Right cardiac atrium (tissue), 5 donors: ENCODE measurements around the gene GYS2. TPM values are rescaled to one million over a fixed set of nuclear protein-coding genes. Genes with fewer than 3 reads are reported as not detected.
A peak's percentile ranks its signal among the peaks of the same experiment; 100 is the strongest.

Experiments
- ATAC-seq, 2 donors: fragments of 200-7000 bp; cut with Tn5 transposase; one replicate each; pipeline versions ENCODE4 v1.8.0 to v1.9.1; 2020; ENCODE audit warnings: moderate library complexity in 2 of 2, mild to moderate bottlenecking in 1 of 2
- DNase-seq, 3 donors: peaks; one replicate each; pipeline ENCODE4 v3.0.0-alpha.2; 2020
- H3K27ac ChIP-seq: one replicate; pipeline ENCODE4 v1.5.1; 2013; ENCODE audit warnings: mild to moderate bottlenecking, low read length, control low read depth, moderate library complexity
- H3K27me3 ChIP-seq: one replicate; pipeline ENCODE4 v1.6.1; 2013; ENCODE audit not compliant: control insufficient read depth, insufficient read depth
- H3K4me1 ChIP-seq: one replicate; pipeline ENCODE4 v1.6.1; 2013; ENCODE audit warnings: low read length; ENCODE audit not compliant: control insufficient read depth, insufficient read depth
- H3K4me3 ChIP-seq: one replicate; pipeline ENCODE4 v1.5.1; 2013; ENCODE audit warnings: low read length, control low read depth
- H3K9me3 ChIP-seq: one replicate; pipeline ENCODE4 v1.6.1; 2013; ENCODE audit warnings: low read length; ENCODE audit not compliant: control insufficient read depth
- WGBS: extraction: QIAGEN DNeasy Blood & Tissue Kit; methylation state at CpG from one replicate; pipeline ENCODE4 v1.1.7; 2013; 5-methylcytosine and 5-hydroxymethylcytosine counted together
- intact Hi-C, 4 donors: fragments of 100-400 bp; cut with DNase I; formaldehyde crosslinking; loops; one replicate each; pipeline versions ENCODE4 v1.11.0 to v1.14.0; 2022 to 2023
- polyA plus RNA-seq: library from polyadenylated mRNA; stranded (reverse); fragments of 200-250 nt; gene quantifications from one replicate; pipeline ENCODE4 v1.2.3, GENCODE V29; 2013
- total RNA-seq, 4 donors: library from RNA; stranded (reverse); fragmentation: NEBNext Ultra II Directional; extraction: Animal tissue kit (Norgen Biotek cat#: 25700); gene quantifications; one replicate each; pipeline ENCODE4 v1.2.1, GENCODE V29; 2021
- donor health status: healthy with polysubstance abuse.
- donor health status: DM: no; HTN: yes; CAD: no.
- donor health status: DM: no; HTN: no; CAD: no.
- donor health status: DM: no; HTN: yes; CAD: no; lungs with severe emphysema.
- donor health status: DM: yes; HTN: yes; CAD: no.

The GYS2 gene
- total and polyA plus RNA-seq, 5 donors: 0.12 to 0.16 TPM; not detected in 3

GRCh38 chr12:21502872-21503271 is 101.8 kb downstream of the GYS2 start:
- no peaks in the 10 kb centered on the region for H3K9me3 ChIP-seq
- ATAC-seq (no peak), DNase-seq (no peak)
- H3K27me3 ChIP-seq: no peaks in the 10 kb centered on the region
- peak overlapping the region; percentile 94 for H3K4me3 ChIP-seq
- no peak overlapping the region for H3K27ac ChIP-seq
- WGBS: 81% methylated on average over 1 of the region's 1 CpG
- H3K4me1 ChIP-seq: peaks cover 3% of the 10 kb centered on the region
- intact Hi-C loops: no loop called here

GRCh38 chr12:21502164-21502496 is 102.5 kb downstream of the GYS2 start:
- DNase-seq: peak in 2 of 3 donors; percentile 54 to 64
- H3K27ac ChIP-seq: peak overlapping the region; percentile 79
- peak; percentile 14 to 21 for ATAC-seq
- intact Hi-C loops: no loop called here
- no peaks in the 10 kb centered on the region for H3K27me3 ChIP-seq
- no peaks in the 10 kb centered on the region for H3K9me3 ChIP-seq
- WGBS: under 1% methylated on average over 14 of the region's 14 CpGs
- H3K4me3 ChIP-seq: peak overlapping the region; percentile 94
- H3K4me1 ChIP-seq: peaks cover 3% of the 10 kb centered on the region

- DNase-seq (peak; percentile 91 to 95 (median 94)), ATAC-seq (peak; percentile 100)
- WGBS: under 1% methylated on average over 61 of the region's 61 CpGs
- Histone ChIP-seq H3K27ac (peak within 1 kb of the TSS; percentile 94), H3K4me1 (peaks cover 3% of the 10 kb centered on the region), H3K9me3 (no peaks in the 10 kb centered on the region), H3K27me3 (no peaks in the 10 kb centered on the region), H3K4me3 (peak within 1 kb of the TSS; percentile 95)
- intact Hi-C loops: no loop called here
Observed at GRCh38 chr12:21501258-21502163, 103.1 kb downstream of the GYS2 start, which contains the start of the genes GOLT1B and RECQL. TSS of gene GOLT1B (plus strand) at chr12:21501789. CDS start at chr12:21501924, 135 bp downstream. TSS of gene RECQL (minus strand) at chr12:21501635. CDS start at chr12:21499570, 2,065 bp downstream.

GRCh38 chr12:21500786-21501257 is 103.8 kb downstream of the GYS2 start:
- Histone ChIP-seq H3K27ac (peak overlapping the region; percentile 94), H3K9me3 (no peaks in the 10 kb centered on the region), H3K27me3 (no peaks in the 10 kb centered on the region), H3K4me3 (peak overlapping the region; percentile 95), H3K4me1 (peaks cover 3% of the 10 kb centered on the region)
- DNase-seq: no peak
- ATAC-seq: no peak
- 5% methylated on average over 8 of the region's 8 CpGs for WGBS
- intact Hi-C loops: no loop called here

GRCh38 chr12:21499765-21500164 is 104.9 kb downstream of the GYS2 start:
- no peak overlapping the region for H3K27ac ChIP-seq
- intact Hi-C loops: no loop called here
- no peaks in the 10 kb centered on the region for H3K27me3 ChIP-seq
- H3K4me3 ChIP-seq: no peak overlapping the region
- DNase-seq (no peak), ATAC-seq (no peak)
- WGBS: 77% methylated on average over 2 of the region's 2 CpGs
- peaks cover 3% of the 10 kb centered on the region for H3K4me1 ChIP-seq
- H3K9me3 ChIP-seq: no peaks in the 10 kb centered on the region

Other genes with a start within 250 kb of the GYS2 start
- gene IAPP, start 231.9 kb downstream of the GYS2 start, total RNA-seq: not detected
- not detected for gene IAPP, start 231.9 kb downstream of the GYS2 start, polyA plus RNA-seq
- gene PYROXD1, start 167.2 kb downstream of the GYS2 start, total RNA-seq: 10 to 100 TPM; 10.9 to 19.1 (median 14.3) TPM
- gene PYROXD1, start 167.2 kb downstream of the GYS2 start, polyA plus RNA-seq: 6.7 TPM
- gene RECQL, start 103.2 kb downstream of the GYS2 start, total RNA-seq: 10 to 100 TPM; 18.3 to 21.1 (median 20.3) TPM
- 9.2 TPM for gene RECQL, start 103.2 kb downstream of the GYS2 start, polyA plus RNA-seq
- gene GOLT1B, start 103.1 kb downstream of the GYS2 start, total RNA-seq: 10 to 100 TPM; 19.2 to 27.9 (median 22.3) TPM
- 16.8 TPM for gene GOLT1B, start 103.1 kb downstream of the GYS2 start, polyA plus RNA-seq
- gene SPX, start 78.6 kb downstream of the GYS2 start, total RNA-seq: 10 to 100 TPM in 1 of 4 donors, 1 to 10 TPM in 3; 3.9 to 11.7 (median 6.9) TPM
- gene SPX, start 78.6 kb downstream of the GYS2 start, polyA plus RNA-seq: 9.6 TPM
- 1,000 to 10,000 TPM; 1,103 to 1,635 (median 1,254) TPM for gene LDHB, start 53.0 kb upstream of the GYS2 start, total RNA-seq
- gene LDHB, start 53.0 kb upstream of the GYS2 start, polyA plus RNA-seq: 1,488 TPM
- gene KCNJ8, start 169.9 kb upstream of the GYS2 start, total RNA-seq: 10 to 100 TPM; 37.5 to 45.0 (median 40.4) TPM
- 25.7 TPM for gene KCNJ8, start 169.9 kb upstream of the GYS2 start, polyA plus RNA-seq